OCI-M1 (cell line): ENCODE data around the gene EGR2.
A peak's percentile ranks its signal among the peaks of the same experiment; 100 is the strongest.

Source experiments
- DNase-seq: peaks from one replicate; lab custom pipeline; 2025; lab: John Stamatoyannopoulos, UW

The EGR2 gene

GRCh38 chr10:62818426-62819011 is 2.4 kb upstream of the EGR2 start:
- no peak for DNase-seq

GRCh38 chr10:62817766-62818425 is 1.7 kb upstream of the EGR2 start:
- peak; percentile 84 for DNase-seq

DNA sequence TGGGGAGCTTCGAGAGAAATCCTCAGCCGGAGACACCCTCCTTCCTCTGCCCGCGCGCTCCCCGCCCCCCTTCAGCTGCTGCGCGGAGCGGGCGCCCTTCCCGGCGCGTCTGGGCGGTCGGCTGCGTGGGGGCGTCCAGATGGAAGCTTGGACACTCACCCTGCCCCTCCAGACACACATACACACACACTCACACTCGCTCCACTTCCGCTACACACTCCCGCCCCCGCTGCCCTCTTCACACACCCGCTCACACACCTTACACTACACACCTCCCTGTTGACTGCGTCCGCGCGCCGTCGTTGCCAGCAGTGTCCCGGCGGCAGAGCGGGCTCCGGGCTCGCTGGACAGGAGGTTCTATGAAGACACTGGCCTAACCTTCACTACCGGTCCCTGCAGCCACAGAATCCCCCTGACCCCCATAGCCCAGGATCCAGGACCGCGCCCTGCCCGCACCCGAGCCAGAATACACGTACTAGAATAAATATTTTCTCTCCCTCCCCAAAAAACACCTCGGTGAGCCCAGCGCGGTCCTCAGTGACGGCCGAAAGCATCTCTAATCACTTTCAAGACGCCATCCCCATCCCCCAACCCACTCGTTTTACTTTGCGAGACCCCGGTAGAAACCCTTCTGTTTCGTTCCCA is 1.1 kb upstream of the EGR2 start:
- DNase-seq: no peak

DNA sequence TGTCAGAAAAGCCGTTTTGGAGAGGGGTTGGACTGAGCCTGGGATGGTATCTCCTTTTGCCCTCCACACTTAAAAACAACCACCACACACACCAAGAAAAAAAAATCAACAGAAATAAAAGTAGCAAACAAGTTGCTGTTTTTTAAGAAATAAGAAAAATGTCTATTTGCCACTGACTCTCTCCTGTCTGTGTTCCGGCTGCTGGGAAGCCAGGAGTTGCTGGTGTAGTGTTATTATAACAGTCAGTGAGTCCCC is 163 bp downstream of the EGR2 start:
- no peak for DNase-seq

DNA sequence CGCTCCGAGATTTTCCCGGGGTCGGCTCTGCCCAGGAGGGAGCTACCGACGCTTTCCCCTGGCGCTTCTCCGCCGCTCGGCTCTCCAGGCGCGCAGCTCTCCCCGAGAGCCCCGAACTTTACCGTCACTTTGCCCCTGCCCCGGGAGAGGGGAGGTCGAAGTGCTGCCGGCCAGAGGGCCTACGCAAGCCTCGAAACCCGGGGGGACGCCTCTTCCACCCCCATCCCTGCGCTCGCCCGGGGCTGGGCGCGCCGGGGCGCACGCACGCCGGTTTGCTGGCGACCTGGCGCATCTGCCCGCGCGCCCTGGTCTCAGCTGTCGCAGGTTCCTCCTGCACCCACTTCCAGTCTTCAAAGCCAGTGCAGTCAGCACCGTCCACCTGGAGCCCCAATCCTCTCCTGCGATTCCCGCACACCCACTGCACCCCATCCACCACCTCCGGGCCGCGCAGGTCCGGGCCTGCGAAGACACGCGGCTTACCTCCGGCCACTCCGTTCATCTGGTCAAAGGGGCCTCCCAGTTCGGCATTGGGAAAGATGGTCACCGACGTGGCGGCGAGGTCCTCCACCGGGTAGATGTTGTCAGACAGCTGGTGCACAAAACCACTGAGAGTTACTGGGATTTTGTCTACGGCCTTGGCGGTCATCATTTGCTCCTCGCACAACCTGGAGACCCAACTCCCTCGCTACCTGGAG is 638 bp downstream of the EGR2 start:
- no peak for DNase-seq

DNA sequence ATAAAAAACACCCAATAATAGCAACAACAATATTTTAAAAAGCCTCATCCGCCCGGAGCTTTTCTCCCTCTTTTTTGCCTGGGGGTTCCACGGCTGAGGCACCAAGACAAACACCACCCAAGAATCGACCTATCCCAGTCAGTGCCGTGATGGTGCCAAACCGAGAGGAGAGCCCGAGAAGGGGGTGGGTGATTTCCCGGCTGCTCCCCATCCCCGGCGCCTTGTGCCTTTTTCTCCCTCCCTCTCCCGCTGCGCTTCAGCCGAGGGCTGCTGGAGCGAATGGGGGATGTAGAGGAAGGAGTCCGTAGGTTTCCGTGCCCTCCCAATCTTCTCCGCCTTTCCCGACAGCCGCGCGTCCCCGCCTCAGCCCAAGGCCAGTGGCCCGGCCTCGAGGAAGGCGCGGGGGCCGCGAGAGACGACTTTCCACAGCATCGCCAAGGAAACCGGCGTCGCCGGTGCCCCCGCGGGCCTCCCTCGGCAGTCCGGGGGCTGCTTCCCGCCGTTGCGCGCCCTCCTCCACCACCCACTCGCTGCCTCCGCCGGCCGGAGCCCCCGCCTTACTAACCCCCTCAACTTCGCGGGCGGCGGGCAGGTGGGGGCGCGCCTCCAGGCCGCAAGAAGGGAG is 1.3 kb downstream of the EGR2 start:
- DNase-seq: no peak

- no peak for DNase-seq
These were observed 2.2 kb downstream of the EGR2 start for GRCh38 chr10:62813981-62814380.

GRCh38 chr10:62813453-62813852 is 2.7 kb downstream of the EGR2 start:
- no peak for DNase-seq

DNA sequence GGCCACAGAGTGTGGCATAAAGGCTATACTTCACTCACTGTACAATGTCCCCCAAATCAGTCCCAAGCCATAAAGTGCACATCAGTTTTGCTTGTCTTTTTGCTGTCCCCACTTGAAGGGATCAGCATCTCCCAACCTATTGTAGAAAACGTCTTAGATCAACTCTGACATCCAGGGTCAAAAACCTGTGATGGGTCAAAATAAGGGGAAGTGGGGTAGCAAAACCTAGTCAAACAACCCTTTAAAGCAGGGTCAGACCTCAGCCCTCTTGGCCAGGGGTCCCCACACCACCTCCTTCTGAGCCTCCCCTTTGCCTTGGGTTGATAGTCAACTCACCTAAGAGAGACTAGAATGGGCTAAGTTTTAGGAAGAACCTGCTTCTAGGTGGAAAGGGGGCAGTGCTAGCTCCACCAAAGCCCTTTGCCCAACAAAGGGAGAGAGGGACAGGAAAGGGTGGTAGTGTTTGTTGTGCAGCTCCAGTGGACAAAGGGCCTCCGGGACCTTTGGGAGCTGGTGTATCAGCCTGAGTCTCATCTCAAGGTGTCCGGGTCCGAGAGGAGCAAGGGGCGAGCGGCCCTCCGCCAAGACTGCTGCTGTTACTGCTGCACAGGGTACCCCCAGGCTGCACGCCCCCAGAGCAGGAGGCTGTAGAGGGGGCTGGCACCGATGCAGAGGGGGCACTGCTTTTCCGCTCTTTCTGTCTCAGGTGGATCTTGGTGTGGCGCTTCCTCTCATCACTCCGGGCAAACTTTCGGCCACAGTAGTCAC is 3.3 kb downstream of the EGR2 start:
- no peak for DNase-seq

GRCh38 chr10:62811159-62811875 is 4.8 kb downstream of the EGR2 start:
- DNase-seq: no peak

DNA sequence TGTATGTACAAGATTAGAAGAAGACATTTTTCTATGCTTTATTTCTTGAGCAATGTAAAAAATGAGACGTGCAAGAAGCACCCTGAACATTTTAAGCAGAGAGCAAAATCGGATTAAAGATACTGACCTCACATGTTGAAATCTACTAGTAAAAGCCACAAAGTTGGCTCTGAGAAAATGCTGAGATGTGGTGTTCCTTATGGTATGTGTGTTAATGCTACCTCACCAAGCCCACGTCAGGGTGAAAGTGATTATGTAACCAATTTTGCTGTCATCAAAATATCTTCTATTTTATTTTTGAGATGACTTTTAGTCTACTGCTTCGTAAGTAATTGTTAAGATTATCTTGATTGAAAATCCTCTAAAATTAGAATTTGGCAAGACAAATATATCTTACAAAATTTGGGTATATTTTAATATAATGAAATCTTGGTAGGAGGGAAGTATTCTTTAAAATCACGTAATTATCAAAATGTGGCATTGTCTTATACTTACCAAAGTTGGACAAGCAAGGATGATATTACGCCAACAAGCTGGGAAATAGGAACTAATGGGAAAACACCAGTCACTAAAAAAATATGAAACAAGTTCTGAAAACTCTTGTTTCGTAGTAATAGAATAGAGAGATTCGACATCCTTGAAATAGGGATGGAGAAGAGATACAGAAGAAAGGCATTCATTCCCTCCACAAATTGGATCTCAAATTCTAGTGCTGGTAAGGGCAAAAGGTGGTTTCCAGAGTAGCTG is 5.8 kb downstream of the EGR2 start:
- no peak for DNase-seq

- no peak for DNase-seq
These were observed 9.9 kb downstream of the EGR2 start for GRCh38 chr10:62806251-62806650.

- DNase-seq: peak; percentile 49
These were observed 10.7 kb downstream of the EGR2 start for GRCh38 chr10:62805231-62806099.

GRCh38 chr10:62804356-62805230 is 11.6 kb downstream of the EGR2 start, which contains the start of gene ADO:
ADO (plus strand) TSS chr10:62804720; CDS start chr10:62805060, 340 bp downstream.
- DNase-seq: peak; percentile 94

GRCh38 chr10:62803724-62804355 is 12.3 kb downstream of the EGR2 start:
- DNase-seq: no peak

- DNase-seq: no peak
These were observed 14.3 kb downstream of the EGR2 start for GRCh38 chr10:62801871-62802270.

DNA sequence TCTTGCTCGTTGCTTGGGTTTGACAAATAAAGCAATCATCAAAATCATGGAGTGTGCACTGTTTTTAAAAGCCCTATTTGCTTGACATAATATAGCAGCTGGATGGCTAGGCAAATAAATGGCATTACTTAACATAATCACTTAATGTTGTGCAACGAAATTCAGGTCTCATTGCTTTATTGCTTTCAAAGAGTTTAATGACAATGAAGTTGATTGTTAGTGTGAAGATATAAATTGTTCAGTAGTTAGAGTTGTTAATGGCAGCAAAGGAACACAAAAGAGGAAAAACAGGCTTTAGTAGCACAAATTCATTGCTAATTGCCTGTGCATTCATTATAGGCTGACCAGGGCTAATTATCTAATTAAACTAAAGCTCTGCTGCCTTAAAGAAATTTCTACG is 19.3 kb downstream of the EGR2 start:
- DNase-seq: no peak

DNA sequence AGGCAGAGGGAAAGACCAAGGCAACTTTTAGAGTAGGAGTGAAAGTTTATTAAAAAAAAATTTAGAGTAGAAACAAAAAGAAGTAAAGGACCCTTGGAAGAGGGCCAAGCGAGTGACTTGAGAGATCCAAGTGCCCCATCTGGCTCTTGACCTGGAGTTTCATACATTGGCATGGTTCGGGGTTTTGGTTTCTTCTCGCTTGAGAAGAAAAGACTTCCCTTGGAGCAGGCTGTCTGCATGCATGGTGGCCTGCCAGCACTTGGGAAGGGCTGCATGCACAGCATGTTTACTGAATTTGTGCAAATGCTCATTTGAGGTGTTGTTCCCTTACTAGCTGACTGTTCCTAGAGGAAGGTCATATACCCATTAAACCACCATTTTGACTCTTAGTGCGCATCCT is 20.4 kb downstream of the EGR2 start:
- DNase-seq: no peak
